ENCODE results near the gene KMT5C.

GRCh38 chr19:55348317-55349034 is 8.8 kb downstream of the KMT5C start:
- TF ChIP-seq NRF1 (conservative IDR thresholded peaks at IDR 0.05; ENCODE audit: low read depth, low read length) (no peak), EP300 (IDR thresholded peaks at IDR 0.05; ENCODE audit: borderline replicate concordance in 1 of 2, control insufficient read depth in 1 of 2, low read depth in 2 of 2, low read length in 2 of 2) (no peak), SUPT20H (IDR thresholded peaks at IDR 0.05; ENCODE audit: borderline replicate concordance, control insufficient read depth, low read depth, low read length) (no peak), POLR2A (IDR thresholded peaks at IDR 0.05; ENCODE audit: low read depth, low read length) (no peak; the same call in 1 of the 2 replicates)
